HG03103 (cell line): Measurements from ENCODE around the gene FAM83G.
"Not testable (repeated sequence)": the region's sequence is repeated elsewhere in the genome, so short reads cannot be mapped to it uniquely, and the experiment has no call there.

ENCODE experiments used
- ATAC-seq: cut with Tn5 transposase; IDR thresholded peaks from one replicate; pipeline ENCODE4 v1.9.1; 2021; ENCODE audit warnings: low read depth; ENCODE audit not compliant: unreplicated experiment

FAM83G gene

DNA sequence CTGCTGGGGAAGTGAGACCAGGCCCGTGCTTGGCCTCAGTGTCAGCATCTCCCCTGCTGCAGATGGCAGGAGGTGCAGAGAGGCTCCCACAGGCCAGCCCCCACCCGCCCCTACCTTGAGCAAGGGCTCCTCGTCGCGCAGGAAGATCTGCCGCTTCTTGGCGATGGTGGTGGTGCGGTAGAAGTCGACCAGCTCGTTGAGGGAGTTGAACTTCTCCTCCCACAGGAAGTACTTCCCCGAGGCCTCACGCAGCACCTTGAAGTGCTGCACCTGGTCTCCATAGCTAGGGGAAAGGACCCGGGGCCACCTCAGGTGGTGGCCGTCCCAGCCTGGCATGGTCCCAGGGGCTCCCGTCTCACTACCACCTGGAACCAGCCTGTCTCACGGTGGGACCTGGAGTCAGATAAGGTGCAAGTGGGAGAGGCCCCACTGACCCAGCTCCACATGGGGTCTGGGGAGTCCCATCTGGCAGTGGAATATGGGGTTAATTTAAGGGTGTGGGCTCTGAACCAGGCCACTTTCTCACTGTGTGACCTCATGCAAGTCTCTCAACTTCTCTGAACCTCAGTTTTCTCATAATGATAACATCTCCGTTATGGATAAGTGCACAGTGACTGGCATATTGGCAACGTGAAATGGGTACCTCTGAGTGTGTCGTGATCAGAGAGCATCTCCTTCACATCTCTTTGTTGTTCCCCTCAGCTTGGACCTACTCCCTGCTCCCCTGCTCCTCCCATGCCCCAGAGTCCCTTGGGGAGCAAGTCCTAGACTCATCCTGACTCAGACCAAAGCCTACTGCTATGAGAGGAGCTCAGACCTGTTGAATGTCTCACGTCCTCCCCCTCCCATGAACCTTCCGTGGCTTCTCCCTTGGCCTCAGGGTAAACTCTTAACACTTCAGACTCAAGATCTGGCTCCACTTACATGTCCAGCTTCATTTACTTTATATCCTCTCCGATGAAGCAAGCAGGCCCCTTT lies 19.8 kb upstream of the FAM83G start:
- no peak for ATAC-seq

GRCh38 chr17:19023209-19023999 lies 18.8 kb upstream of the FAM83G start:
- ATAC-seq: no peak

DNA sequence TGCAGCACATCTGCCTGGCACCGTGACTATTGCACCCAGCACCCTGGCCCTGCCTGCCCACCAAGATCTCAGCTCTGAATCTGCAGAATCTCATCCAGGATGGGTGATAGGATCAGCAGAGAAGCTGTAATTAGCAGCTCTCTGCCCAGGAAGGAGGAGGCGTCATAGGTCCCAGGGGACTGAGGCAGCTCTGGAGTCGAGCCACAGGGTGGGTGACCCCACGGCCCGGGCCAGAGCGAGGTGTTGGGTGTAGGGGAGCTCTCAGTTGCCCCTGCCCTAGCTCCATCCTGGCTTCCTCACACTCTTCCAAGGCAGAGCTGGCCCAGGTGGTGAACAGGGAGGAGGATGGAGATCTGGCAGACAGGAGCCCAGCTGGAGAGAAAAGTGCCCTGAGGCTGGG lies 18.2 kb upstream of the FAM83G start:
- no peak for ATAC-seq

DNA sequence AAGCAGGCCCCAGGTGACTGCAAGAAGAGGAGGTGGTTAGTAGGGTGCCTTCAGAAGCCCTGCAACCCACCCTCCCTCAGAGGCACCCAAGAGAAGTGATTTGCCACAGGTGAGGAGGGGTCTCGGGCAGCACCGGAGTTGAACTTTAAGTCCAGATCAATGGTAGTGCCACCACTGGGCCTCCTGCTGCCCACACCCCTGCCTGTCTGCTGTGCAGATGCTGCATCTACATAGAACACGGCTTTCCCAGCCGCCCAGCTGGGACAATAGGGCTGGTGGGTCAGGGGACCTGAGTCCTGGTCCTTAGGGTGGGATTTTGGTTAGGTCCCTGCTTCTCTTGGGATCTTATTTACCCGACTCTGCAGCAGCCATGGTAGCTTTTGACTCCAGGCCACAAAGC lies 17.6 kb upstream of the FAM83G start:
- no peak for ATAC-seq

DNA sequence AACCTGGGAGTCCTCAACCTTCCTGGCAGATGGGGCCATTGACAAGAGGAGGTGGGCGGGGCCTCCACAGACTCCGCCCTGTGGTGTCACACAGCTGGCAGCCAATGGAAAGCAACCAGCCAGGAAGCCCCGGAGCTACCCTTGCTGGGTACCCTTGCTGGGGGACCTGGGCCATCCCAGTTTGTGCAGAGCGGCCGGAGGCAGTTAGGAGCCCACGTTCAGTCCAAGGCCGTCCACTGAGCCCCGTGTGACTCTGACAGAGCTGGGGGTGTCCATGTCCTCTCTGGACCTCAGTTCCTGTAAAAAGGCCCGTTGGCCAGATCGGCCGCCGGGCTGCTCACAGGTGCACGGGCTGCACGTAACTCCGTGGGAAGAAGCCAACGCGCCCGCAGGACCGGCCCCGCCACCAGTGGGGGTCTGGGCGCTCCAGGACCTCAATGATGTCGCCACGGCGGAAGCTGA lies 17.1 kb upstream of the FAM83G start:
- ATAC-seq: no peak

- ATAC-seq: not testable (repeated sequence)
Measured at GRCh38 chr17:19021011-19021621, 16.6 kb upstream of the FAM83G start.

GRCh38 chr17:19020016-19020415 lies 15.5 kb upstream of the FAM83G start:
- ATAC-seq: no peak

DNA sequence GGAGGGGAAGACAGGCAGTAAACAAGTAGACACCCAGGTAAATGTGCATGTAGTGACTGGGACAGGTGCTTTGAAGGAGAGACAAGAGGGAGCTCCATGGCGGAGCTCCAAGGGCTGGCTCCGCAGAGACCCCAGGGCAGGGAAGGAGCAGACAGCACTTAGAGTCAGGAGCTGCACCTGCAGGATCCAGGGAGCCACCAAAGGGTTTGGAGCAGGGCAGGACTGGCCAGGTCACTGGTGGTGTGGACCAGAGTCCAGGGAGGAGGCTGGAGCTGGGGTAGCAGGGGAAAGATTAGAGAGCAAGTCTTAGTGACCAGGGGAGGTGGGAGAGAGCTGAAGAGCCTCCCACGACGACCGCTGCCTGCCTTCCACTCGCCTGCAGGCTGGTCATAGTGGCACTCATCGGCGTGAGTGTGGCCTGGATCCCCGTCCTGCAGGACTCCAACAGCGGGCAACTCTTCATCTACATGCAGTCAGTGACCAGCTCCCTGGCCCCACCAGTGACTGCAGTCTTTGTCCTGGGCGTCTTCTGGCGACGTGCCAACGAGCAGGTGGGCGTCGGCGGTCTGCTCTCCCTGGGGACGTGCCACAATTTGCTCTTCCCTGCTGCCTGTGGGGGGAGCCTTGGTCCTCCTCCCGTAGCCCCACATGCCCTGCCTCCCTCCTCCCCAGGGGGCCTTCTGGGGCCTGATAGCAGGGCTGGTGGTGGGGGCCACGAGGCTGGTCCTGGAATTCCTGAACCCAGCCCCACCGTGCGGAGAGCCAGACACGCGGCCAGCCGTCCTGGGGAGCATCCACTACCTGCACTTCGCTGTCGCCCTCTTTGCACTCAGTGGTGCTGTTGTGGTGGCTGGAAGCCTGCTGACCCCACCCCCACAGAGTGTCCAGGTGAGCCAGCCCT lies 14.7 kb upstream of the FAM83G start:
- no peak for ATAC-seq

GRCh38 chr17:19018600-19018950 lies 14.0 kb upstream of the FAM83G start:
- ATAC-seq: no peak

GRCh38 chr17:19017804-19018599 lies 13.4 kb upstream of the FAM83G start:
- no peak for ATAC-seq

- ATAC-seq: no peak
Measured at GRCh38 chr17:19017401-19017800, 12.8 kb upstream of the FAM83G start.

- ATAC-seq: no peak
Measured at GRCh38 chr17:19016881-19017280, 12.3 kb upstream of the FAM83G start.

GRCh38 chr17:19016297-19016696 lies 11.7 kb upstream of the FAM83G start:
- ATAC-seq: no peak

DNA sequence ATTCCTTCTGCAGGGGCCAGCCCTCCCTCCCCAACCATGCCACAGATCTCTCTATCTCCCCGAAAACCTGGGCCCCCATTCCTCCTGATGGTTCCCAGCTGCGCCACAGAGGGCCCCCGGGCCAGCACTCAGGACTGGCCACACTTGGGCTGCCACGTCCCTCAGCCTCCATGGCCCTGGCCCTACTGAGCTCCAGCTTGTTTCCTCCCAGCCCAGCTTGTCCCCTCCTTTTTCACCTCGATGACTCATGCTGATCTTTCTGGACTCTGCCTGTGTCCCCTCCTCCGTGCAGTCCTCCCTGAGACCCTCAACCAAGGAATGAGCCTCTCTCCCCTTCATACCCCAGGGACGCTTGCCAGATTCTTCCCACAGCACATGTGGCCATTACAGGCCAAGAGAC lies 10.9 kb upstream of the FAM83G start:
- no peak for ATAC-seq

GRCh38 chr17:19014628-19015215 lies 10.2 kb upstream of the FAM83G start:
- no peak for ATAC-seq

GRCh38 chr17:19013806-19014627 lies 9.5 kb upstream of the FAM83G start:
- no peak for ATAC-seq

- ATAC-seq: no peak
Measured at GRCh38 chr17:19013226-19013625, 8.7 kb upstream of the FAM83G start.
